ENCODE data around the gene ARHGAP28.

The ARHGAP28 gene

DNA sequence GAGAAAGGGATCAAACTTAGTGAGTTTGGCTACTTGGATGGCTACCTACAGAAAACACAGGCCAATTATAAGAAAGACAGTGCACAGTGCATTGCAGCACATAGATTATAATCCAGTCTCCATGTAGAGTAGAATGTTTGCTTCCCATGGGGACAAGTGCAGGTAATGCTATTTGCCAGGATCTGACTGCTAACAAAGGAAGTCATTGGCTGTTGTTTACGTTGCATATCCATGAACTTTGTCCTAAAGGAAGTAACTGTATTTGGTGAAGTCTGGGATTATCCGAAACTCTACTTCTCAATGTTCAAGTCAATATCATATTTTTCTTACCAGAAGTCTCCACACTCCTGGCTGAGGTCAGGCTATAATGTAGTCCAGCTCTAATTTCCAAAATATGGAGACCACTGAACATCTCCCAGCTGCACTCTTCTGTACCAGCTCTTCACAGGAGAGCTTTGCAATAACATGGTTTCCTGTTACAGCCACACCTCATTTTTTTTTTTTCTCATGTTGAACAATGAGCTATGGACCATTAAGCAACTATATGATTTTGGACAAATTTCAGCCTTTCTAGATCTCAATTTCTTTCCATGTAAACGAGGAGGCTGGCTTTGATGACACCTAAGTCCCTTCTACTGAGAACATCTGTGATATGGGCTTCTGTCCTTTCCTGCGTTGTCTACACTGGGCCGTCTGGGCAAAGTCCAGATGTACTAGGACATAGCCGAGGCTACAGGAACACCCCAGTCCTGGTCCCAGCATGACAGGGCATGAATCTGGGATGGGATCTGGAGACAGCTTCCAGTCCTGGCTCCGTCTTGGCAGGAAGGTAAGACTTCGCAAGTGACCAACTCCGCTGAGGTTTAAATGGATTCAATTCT, 233.3 kb downstream of the ARHGAP28 start:
- DNase-seq, result no peak

DNA sequence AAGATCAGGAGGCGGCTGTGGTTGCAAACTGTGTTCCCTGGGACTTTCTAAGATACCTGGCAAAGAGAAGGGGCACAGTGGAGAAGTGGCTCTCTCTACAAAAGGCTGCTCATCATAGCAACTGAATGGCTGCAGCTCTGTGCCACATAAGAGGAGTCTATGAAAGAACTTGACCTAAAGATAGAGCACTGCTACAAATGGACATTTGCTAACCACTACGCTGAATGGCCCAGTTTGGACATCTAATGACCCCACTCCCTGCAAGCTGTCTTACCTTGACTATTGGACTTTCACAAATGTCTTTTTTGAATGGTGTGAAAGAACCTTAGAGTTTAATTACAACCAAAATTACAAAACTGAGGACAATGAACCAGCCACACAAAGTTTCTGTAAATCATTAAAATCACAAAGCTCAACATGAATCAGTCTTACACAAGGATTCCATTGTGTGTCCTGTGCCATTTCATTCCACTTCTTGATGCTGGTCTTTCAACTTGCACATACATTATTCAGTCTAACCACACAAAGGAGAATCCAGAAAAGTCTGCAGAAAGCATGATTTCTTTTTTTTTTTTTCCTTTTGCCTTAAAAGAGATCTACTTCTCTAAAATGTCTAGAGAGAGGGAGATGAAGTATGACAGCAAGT, 234.1 kb downstream of the ARHGAP28 start:
- no peak for DNase-seq

All from fibroblast of skin of scalp (primary cell).